SK-N-MC (cell line): ENCODE data around the gene IRF6.

Experiments used
- DNase-seq: peaks from one replicate; pipeline ENCODE4 v3.0.0-alpha.2; 2011; ENCODE audit warnings: low read depth, low spot score
- H3K27ac ChIP-seq: fragments of 200-600 bp; sonication (generic); 2 replicates; pipeline ENCODE4 v1.5.1; 2016; ENCODE audit warnings: mixed run types
- H3K36me3 ChIP-seq: fragments of 200-600 bp; sonication (generic); 2 replicates; pipeline ENCODE4 v1.6.1; 2017; ENCODE audit warnings: antibody characterized with exemption, low read length, mixed read lengths; ENCODE audit not compliant: insufficient read depth
- H3K4me3 ChIP-seq: fragments of 200-600 bp; sonication (generic); 2 replicates; pipeline ENCODE4 v1.5.1; 2016
- H3K9ac ChIP-seq: fragments of 200-600 bp; sonication (generic); 2 replicates; pipeline ENCODE4 v1.8.0; 2017; ENCODE audit warnings: mixed run types, mixed read lengths; ENCODE audit not compliant: insufficient read length
- H3K9me3 ChIP-seq: fragments of 200-600 bp; sonication (generic); 2 replicates; pipeline ENCODE4 v1.6.1; 2017; ENCODE audit warnings: low read depth, mild to moderate bottlenecking, antibody characterized with exemption, low read length, moderate library complexity, mixed read lengths
- EZH2 ChIP-seq: fragments of 200-600 bp; sonication (generic); IDR thresholded peaks from one replicate; pipeline ENCODE4 v1.6.1; 2017; ENCODE audit warnings: antibody characterized with exemption
- FOXP2 ChIP-seq: optimal IDR thresholded peaks from 2 replicates; pipeline ENCODE3; 2011; ENCODE audit warnings: mild to moderate bottlenecking, moderate library complexity; ENCODE audit not compliant: insufficient read depth; ENCODE audit errors: extremely low read length, control extremely low read depth
- POLR2AphosphoS5 ChIP-seq: IDR thresholded peaks from 2 replicates; pipeline ENCODE4 v1.6.1; 2012; ENCODE audit warnings: mild to moderate bottlenecking, low read depth, low read length, borderline replicate concordance

IRF6 gene

DNA sequence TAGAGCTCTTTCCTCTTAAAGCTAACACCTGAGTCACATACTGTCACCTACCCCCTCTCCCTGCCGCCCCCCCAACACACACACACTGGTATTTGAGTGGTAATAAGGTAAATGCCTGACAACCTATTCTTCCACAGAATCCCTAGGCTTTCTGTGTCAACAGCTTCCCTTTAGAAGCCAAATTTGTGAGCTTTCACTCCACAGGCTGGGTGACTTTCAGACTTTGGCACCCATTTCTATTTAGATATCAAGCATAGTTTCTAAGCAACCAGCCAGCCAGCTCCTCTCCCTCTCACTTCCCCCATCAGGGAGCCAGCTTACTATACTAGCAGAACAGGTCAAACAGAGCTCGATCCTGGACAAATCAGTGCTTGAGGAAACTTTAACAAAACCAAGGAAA is 18.4 kb downstream of the IRF6 start:
- H3K4me3 ChIP-seq = no peak overlapping the region
- no peak overlapping the region for H3K9ac ChIP-seq
- TF ChIP-seq EZH2 (no peak), POLR2AphosphoS5 (no peak), FOXP2 (no peak)
- DNase-seq = no peak
- peaks cover 6% of the 10 kb centered on the region; the same call in 1 of the 2 replicates for H3K36me3 ChIP-seq
- peaks cover 5% of the 10 kb centered on the region; the same call in 1 of the 2 replicates for H3K9me3 ChIP-seq
- no peak overlapping the region for H3K27ac ChIP-seq

DNA sequence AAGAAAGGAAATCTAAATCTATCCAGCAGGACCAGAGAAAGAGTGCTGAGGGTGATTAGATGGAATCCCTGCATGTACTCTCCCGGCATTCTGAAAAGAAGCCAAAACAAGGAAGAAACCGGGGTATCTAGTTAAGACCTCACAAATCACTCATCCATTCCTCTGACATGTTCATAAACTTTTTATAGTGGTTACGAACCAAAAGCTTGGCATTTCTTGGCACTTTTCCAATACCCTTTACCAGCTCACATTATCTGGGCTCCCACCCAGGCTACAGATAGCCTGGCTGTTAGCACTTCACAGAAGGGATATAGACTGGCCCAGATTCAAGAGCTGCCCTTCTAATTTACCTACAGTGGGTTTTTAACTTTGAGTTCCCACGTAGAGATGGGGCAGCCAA is 19.8 kb downstream of the IRF6 start:
- DNase-seq = no peak
- Histone ChIP-seq H3K9ac (no peak overlapping the region), H3K4me3 (no peak overlapping the region), H3K36me3 (peaks cover 10% of the 10 kb centered on the region; the same call in 1 of the 2 replicates), H3K27ac (no peak overlapping the region), H3K9me3 (peaks cover 5% of the 10 kb centered on the region; the same call in 1 of the 2 replicates)
- TF ChIP-seq EZH2 (no peak), POLR2AphosphoS5 (no peak), FOXP2 (no peak)

DNA sequence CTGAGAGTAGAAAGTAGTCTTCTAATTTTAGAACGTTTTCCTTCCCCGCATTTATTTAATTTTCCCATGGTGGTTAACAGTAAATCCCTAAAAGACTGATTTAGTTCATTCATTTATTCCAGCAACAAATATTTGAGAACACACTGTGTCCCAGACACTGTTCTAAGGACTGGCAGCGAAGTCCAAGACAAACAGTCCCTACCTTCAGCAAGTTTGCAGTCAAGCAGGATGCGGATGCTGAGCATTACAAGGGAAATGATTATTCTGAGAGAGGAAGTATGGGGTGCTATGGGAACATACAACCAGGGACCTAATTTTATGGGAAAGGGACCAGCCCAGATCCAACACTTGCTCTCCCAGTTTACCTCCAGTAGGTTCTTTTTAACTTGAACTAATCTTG is 20.4 kb downstream of the IRF6 start:
- H3K27ac ChIP-seq = no peak overlapping the region
- H3K9me3 ChIP-seq = peaks cover 5% of the 10 kb centered on the region; the same call in 1 of the 2 replicates
- DNase-seq = no peak
- peaks cover 10% of the 10 kb centered on the region; the same call in 1 of the 2 replicates for H3K36me3 ChIP-seq
- no peak overlapping the region for H3K4me3 ChIP-seq
- TF ChIP-seq EZH2 (no peak), FOXP2 (no peak), POLR2AphosphoS5 (no peak)
- H3K9ac ChIP-seq = no peak overlapping the region

DNA sequence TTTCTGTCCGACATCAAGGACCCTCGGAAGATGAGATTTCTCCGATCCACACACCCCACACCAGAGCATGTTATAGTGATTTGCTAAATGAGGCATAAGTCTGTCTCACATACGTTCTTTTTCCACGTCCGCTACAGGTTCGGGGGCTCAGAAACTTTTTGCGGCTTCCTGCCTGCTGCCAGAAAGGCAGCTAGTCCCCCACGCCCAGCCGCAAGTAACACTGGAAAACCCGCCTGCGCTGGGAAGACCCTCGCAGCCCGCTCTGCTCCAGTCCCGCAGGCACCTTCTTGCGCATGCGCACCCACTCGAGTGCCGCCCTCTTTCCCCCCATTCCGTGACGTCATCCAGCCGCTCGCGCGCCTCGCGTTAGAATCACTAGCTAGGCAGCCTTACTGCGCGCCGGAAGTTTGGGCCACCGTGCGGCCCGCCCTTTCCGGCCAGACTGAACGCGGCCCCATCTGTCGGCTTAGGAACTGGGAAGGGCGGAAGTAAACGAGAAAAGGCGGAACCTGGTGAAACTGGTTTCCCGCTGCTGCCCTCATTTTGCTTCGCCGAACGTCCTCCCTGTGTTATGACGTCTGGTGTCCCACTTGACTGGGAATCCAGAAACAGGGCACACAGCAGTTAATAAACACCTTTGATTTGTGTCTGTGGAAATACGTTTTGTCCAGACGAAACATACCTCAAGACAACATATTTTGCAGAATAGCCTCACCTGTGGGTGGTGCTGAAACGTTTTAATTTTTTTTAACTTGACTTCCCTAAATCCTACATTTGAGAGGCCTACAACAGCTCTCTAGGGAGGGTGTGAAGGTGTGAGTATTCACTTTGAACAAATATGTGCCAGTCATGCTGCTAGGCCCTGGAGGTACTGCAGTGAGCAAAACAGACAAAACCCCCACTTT is 21.4 kb downstream of the IRF6 start, which contains the start of gene C1orf74:
TSS of gene C1orf74 (minus strand) at position 295 of the 905 bp plus-strand sequence. CDS start 925 bp downstream, outside the sequence.
- peak within 1 kb of the TSS; percentile 88 for H3K27ac ChIP-seq
- peak; percentile 81 for DNase-seq
- TF ChIP-seq EZH2 (no peak), FOXP2 (no peak), POLR2AphosphoS5 (peak; percentile 97)

DNA sequence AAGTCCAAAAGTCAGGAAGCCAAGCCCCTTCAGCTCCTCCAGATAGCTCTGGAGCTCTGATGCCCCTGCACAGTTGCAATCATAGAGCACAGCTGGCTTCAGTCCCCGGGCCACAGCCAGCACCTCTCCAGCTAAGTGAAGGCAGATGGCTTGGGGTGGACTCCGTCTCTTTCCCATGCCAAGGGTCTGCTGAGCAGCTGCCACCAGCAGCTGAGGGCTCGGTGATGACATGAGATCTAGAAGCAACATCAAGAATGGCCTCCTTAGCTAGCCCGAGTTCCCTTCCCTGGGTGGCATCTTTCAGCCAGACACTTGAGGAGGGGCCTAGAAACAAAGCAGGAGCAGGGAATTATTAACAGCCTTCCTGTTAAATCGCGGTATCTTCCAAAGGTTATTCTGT is 22.6 kb downstream of the IRF6 start:
- peaks cover 5% of the 10 kb centered on the region; the same call in 1 of the 2 replicates for H3K9me3 ChIP-seq

More for the DNA sequence above, 21.4 kb downstream of the IRF6 start, which contains the start of gene C1orf74:
- Histone ChIP-seq H3K9ac (peak within 1 kb of the TSS; percentile 99), H3K4me3 (peak within 1 kb of the TSS; percentile 99), H3K36me3 (peaks cover 10% of the 10 kb centered on the region; the same call in 1 of the 2 replicates), H3K9me3 (peaks cover 5% of the 10 kb centered on the region; the same call in 1 of the 2 replicates)

DNA sequence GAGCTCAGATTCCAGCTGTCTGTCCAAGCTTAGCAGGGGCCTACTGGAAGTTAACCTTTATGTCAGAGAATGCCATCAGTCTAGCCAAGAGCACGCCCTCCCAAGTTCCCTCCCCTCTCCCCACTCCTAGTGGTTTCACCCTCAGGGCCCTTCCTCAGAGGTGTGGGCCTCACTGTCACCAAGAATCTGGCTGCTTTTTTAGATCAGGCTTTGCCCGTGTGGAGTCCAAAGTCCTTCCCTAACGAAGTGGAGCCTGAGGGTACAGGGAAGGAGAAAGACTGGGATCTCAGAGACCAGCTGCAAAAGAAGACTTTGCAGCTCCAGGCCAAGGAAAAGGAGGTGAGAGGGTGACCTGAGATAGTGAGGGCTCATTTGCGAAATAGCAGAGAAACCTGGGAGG is 25.7 kb downstream of the IRF6 start:
- H3K27ac ChIP-seq = peak overlapping the region; percentile 15; the same call in 1 of the 2 replicates
- H3K36me3 ChIP-seq = peaks cover 10% of the 10 kb centered on the region; the same call in 1 of the 2 replicates
- H3K9ac ChIP-seq = peak overlapping the region; percentile 21
- no peak for TF ChIP-seq POLR2AphosphoS5
- no peak for TF ChIP-seq EZH2
- no peak for TF ChIP-seq FOXP2
- H3K4me3 ChIP-seq = no peak overlapping the region; the same call in 1 of the 2 replicates
- no peak for DNase-seq
- peaks cover 5% of the 10 kb centered on the region; the same call in 1 of the 2 replicates for H3K9me3 ChIP-seq

More for the DNA sequence above, 22.6 kb downstream of the IRF6 start:
- no peak for DNase-seq
- Histone ChIP-seq H3K4me3 (peak overlapping the region; percentile 99), H3K9ac (peak overlapping the region; percentile 99), H3K27ac (no peak overlapping the region), H3K36me3 (peaks cover 10% of the 10 kb centered on the region; the same call in 1 of the 2 replicates)
- TF ChIP-seq EZH2 = no peak
- TF ChIP-seq FOXP2 = no peak
- TF ChIP-seq POLR2AphosphoS5 = no peak

DNA sequence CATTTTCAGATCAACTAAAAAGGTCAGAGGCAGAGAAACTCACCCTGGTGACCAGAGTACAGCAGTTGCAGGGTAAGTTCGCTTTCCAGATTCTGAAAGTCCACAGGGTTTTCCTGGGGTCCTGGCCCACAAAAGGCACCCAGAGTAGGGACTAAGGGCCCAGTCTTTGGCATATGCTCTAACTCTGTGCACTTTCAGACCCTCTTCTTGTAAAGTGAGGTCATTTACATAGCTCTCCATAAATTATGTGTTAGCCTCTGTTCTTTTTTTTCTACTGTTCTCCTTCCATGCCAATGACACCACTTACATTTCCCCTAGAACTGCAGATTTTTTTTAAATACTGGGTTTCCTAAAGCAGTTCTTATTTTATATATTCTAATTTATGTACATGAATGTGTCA is 27.8 kb downstream of the IRF6 start:
- Histone ChIP-seq H3K9ac (no peak overlapping the region), H3K27ac (no peak overlapping the region), H3K9me3 (no peaks in the 10 kb centered on the region), H3K36me3 (peaks cover 10% of the 10 kb centered on the region; the same call in 1 of the 2 replicates), H3K4me3 (no peak overlapping the region)
- no peak for TF ChIP-seq FOXP2
- no peak for DNase-seq

DNA sequence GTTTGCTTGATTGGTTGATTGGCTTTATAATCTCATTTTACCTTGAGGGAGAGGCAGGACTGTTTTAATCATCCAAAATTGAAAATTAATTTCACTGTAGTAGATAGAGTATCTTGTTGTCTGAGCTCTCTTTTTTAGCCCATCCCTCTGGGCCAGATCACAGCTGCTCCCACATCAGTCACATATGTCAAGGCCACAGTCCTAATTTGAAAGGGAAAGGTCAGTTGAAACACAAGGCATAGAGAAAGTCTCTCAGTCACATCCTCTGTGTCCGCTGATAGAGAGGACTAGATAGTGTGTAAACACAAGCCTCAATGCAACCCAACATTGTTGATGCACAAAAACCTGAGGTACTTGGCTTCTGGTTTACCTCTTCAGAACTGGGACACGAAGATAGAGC is 28.4 kb downstream of the IRF6 start:
- TF ChIP-seq FOXP2 (no peak), POLR2AphosphoS5 (no peak), EZH2 (no peak)
- Histone ChIP-seq H3K9ac (no peak overlapping the region), H3K27ac (no peak overlapping the region), H3K9me3 (no peaks in the 10 kb centered on the region), H3K36me3 (peaks cover 4% of the 10 kb centered on the region; the same call in 1 of the 2 replicates), H3K4me3 (no peak overlapping the region)
- DNase-seq = no peak
